Measurements from ENCODE around the gene PAX7.

PAX7 gene

GRCh38 chr1:18769140-18769539, 138.5 kb downstream of the PAX7 start:
- DNase-seq: no peak

GRCh38 chr1:18770799-18771198, 140.2 kb downstream of the PAX7 start:
- DNase-seq: no peak

- DNase-seq: no peak
Measured at GRCh38 chr1:18773753-18774152, 143.1 kb downstream of the PAX7 start.

- no peak for DNase-seq
Measured at GRCh38 chr1:18775341-18775740, 144.7 kb downstream of the PAX7 start.

- no peak for DNase-seq
Measured at GRCh38 chr1:18776777-18777176, 146.1 kb downstream of the PAX7 start.

- no peak for DNase-seq
Measured at GRCh38 chr1:18778437-18778836, 147.8 kb downstream of the PAX7 start.

GRCh38 chr1:18781031-18781430, 150.4 kb downstream of the PAX7 start:
- no peak for DNase-seq

GRCh38 chr1:18783705-18784481, 153.2 kb downstream of the PAX7 start:
- DNase-seq: no peak

- DNase-seq: no peak
Measured at GRCh38 chr1:18784482-18784831, 153.8 kb downstream of the PAX7 start.

- no peak for DNase-seq
Measured at GRCh38 chr1:18786149-18786548, 155.5 kb downstream of the PAX7 start.

- DNase-seq: no peak
Measured at GRCh38 chr1:18787825-18788385, 157.3 kb downstream of the PAX7 start.

- DNase-seq: no peak
Measured at GRCh38 chr1:18789246-18789645, 158.6 kb downstream of the PAX7 start.

GRCh38 chr1:18792747-18793146, 162.1 kb downstream of the PAX7 start:
- DNase-seq: no peak

- DNase-seq: no peak
Measured at GRCh38 chr1:18793164-18793563, 162.5 kb downstream of the PAX7 start.

- DNase-seq: no peak
Measured at GRCh38 chr1:18794051-18794450, 163.4 kb downstream of the PAX7 start.

- DNase-seq: no peak
Measured at GRCh38 chr1:18794561-18794960, 163.9 kb downstream of the PAX7 start.

GRCh38 chr1:18795002-18795689, 164.5 kb downstream of the PAX7 start:
- no peak for DNase-seq

GRCh38 chr1:18796950-18797349, 166.3 kb downstream of the PAX7 start:
- DNase-seq: no peak
